Measurements from ENCODE around the gene HLF.

- TF ChIP-seq CTCF (IDR thresholded peaks at IDR 0.05) (no peak), POLR2A (IDR thresholded peaks at IDR 0.05) (no peak)
Measured at GRCh38 chr17:55296171-55296695, 31.5 kb downstream of the HLF start.

Data from Peyer's patch (tissue), 4 donors.